MV-4-11 (cell line): ENCODE results near the gene SPINK8.
"Not testable (repeated sequence)": the region's sequence is repeated elsewhere in the genome, so short reads cannot be mapped to it uniquely, and the experiment has no call there.

ENCODE experiments used
- DNase-seq: peaks from one replicate; lab custom pipeline; 2025; lab: John Stamatoyannopoulos, UW

The SPINK8 gene

GRCh38 chr3:48278884-48279559 is 54.4 kb downstream of the SPINK8 start:
- DNase-seq, result no peak

GRCh38 chr3:48276911-48277641 is 56.4 kb downstream of the SPINK8 start:
- no peak for DNase-seq

GRCh38 chr3:48275287-48276027 is 58.0 kb downstream of the SPINK8 start:
- DNase-seq, result no peak

DNA sequence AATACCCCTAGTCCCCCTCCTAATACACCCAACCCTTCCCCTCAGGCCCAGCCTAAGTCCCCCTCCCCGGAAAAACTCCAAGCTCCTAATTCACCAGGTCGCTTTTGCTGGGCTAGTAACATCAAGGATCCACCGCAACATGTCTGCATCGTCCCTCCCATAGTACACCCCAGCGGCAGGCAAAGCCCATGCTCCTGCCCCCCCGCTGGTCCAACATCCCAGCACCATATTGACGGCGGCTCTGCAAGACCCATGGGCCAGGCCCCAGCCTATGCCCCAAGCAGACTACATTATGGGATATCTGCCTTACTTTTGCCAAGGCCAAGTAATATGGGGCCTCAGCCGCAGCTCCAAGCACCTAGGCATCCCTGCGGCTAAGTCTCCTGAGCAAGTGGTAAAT is 59.0 kb downstream of the SPINK8 start:
- no peak for DNase-seq

- DNase-seq, result peak; percentile 53
These were observed 59.8 kb downstream of the SPINK8 start for GRCh38 chr3:48273594-48274211.

GRCh38 chr3:48271763-48272498 is 61.5 kb downstream of the SPINK8 start:
- no peak for DNase-seq

DNA sequence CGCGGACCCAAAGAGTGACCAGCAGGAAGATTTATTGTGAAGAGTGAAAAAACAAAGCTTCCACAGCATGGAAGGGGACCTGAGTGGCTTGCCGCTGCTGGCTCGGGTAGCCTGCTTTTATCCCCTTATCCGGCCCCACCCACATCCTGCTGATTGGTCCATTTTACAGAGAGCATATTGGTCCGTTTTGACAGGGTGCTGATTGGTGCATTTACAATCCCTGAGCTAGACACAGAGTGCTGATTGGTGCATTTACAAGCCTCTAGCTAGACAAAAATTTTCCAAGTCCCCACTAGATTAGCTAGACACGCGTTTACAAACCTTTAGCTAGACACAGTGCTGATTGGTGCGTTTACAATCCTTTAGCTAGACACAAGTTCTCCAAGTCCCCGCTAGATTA is 62.2 kb downstream of the SPINK8 start:
- not testable (repeated sequence) for DNase-seq

- DNase-seq, result no peak
These were observed 63.2 kb downstream of the SPINK8 start for GRCh38 chr3:48270306-48270705.

DNA sequence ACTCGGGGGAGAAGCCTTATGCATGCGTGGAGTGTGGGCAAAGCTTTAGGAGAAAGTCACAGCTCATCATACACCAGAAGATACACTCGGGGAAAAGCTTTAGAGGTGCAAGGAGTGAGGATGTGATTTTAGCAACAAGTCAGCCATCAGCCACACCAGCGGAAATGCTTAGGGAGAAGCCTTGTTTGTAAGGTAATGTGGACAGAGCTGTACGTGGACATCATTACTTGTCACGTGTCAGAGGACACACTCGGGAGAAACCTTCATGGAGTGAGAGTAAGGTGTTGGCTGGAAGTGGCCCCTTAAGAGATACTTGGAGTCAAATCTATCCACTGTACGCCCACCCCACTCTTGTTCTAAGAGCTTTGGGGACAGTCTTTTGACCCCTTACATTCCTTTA is 63.9 kb downstream of the SPINK8 start:
- DNase-seq, result no peak

DNA sequence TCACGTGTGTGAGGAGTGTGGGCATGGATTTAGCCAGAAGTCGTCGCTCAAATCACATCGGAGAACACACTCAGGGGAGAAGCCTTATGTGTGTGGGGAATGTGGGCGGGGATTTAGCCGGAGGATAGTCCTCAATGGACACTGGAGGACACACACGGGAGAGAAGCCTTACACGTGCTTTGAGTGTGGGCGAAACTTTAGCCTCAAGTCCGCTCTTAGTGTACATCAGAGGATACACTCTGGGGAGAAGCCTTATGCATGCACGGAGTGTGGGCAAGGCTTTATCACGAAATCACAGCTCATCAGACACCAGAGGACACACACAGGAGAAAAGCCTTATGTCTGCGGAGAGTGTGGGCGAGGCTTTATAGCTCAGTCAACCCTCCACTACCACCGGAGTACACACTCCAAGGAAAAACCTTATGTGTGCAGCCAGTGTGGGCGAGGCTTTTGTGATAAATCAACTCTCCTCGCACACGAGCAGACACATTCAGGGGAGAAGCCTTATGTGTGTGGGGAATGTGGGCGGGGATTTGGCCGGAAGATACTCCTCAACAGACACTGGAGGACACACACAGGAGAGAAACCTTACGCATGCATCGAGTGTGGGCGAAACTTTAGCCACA is 64.4 kb downstream of the SPINK8 start:
- no peak for DNase-seq

GRCh38 chr3:48268381-48268935 is 65.0 kb downstream of the SPINK8 start:
- no peak for DNase-seq

DNA sequence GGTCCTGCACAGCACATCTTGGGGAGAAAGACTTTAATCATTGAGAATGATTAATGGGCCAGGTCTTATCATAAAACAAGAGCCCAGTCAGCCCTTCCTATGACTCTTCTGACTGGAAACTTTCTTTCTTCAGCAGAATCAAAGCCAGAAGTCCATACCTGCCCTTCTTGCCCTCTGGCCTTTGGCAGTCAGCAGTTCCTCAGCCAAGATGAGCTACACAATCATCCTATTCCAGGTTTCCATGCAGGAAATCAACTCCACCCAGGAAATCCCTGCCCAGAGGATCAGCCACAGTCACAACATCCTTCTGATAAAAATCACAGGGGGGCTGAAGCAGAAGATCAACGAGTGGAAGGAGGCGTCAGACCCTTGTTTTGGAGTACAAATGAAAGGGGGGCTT is 65.7 kb downstream of the SPINK8 start:
- no peak for DNase-seq

DNA sequence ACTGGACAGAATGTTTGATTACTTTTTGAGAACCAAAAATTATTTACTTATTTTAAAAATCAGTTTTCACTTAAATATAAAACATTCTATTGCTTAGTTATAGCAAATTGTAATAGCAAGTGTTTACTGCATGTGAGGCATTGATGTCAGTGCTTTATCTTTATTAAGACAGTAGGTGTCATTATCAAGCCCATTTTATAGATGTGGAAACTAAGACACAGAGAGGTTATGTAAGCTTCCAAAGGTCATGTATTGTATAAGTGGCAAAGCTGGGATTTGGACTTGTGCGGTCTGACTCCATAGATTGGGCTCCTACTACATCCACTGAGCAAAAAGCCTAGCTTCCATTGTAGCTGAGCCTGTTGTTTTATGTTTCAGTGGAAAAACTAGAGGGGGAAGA is 74.9 kb downstream of the SPINK8 start:
- no peak for DNase-seq
